ENCODE measurements around the gene MR1. TPM values are rescaled to one million over a fixed set of nuclear protein-coding genes. Genes with fewer than 3 reads are reported as not detected.

The MR1 gene
- total RNA-seq: 0.41 TPM

DNA sequence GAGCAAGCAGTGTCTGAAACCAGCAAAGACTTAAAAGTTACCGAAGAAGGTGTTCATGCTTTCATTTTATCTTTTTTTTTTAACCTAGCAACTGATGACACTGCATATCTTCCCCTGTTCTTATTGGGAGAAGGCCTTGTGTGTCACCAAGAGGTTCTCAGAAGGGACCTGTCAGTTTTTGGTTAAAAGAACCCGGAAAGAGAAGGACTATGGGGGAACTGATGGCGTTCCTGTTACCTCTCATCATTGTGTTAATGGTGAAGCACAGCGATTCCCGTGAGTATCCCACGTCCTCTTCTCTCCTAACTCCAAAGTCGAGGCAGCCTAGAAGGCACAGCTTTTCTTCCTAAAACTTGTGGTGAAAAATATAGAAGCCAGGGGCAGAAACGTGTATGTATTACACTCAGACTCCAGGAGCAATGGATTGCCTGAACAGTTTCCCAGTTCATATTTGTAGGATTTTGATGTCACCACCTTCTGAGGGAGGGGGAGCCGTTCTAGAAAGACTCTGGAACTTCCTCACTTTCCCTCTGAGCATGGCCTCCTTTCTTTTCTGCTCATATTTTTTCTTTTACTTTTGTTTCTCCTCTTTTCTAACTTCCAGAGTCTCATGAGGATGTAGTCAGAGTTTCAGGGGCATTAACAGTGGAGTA, at the start of gene MR1:
MR1 (plus strand) TSS at position 185 of the 653 bp plus-strand sequence; CDS start at position 210, 25 bp downstream.
- DNase-seq (ENCODE audit: low spot score in 2 of 2) (peak; percentile 54 to 72), FAIRE-seq (no peak)

DNA sequence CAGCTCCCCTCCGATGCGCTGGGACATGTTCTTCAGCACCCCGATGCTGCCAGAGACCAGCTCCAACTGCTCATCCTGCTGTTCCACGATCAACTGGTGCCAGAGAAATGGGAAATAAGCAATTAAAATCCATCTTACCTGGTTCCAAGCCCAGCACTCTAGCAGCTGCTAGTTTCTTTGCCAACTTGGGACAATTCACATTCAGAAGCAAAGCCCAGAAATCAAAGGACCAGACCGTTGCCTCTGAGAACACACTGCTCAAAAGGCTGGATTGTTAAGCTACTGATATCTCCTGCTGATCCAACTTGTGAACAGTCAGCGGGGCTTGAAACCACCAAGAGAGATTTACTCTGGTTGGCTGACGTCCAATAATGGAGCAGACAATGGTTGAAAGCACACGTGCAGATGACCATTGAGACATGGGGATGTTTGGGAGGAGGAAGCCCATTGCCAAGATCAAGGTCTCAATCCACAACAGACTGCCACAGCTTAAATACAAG, 45.5 kb upstream of the MR1 start:
- DNase-seq (ENCODE audit: low spot score in 2 of 2): no peak
- FAIRE-seq: no peak

DNA sequence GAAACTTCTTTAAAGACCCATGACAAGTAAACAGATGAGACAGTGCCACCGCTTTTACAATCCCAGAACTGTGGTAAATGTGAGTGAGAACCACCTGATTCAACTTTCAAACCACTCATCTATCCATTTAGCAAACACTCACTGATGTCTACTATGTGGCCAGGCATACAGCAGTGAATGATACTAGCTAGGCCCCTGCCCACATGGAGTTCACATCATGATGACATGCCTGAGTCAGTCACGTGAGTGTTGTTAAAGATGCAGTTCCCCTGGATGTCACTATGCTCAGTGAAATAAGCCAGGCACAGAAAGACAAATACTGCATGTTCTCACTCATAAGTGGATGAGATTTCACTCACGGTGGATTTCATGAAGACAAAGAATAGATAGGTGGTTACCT, 39.5 kb upstream of the MR1 start:
- DNase-seq (ENCODE audit: low spot score in 2 of 2): no peak
- no peak for FAIRE-seq

DNA sequence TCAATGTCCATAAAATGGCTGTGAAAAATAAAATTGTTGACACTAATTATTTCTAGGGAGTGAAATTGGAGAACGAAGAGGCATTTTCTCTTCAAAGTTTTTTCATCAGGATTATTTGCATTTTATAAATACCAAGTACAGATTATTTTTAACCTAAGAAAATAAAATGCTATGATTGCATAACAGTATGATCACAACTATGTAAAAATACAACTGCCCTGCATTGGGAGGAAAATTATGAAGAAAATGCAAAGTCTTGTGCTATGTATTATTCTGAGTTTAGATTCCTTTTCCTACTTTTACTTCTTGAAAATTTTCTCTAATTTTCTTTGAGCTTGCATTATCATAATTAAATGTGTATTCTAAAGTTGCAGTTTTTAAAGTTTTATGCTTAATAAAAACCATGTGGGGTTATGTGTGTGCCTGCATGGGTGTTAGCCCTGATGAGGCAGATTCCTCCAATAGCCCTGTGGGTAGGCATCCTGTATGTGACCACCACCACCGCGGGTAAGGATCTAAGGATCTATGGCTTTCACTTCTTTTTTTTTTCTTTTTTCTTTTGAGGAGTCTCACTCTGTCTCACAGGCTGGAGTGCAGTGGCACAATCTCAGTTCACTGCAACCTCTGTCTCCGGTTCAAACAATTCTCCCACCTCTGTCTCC, 35.8 kb upstream of the MR1 start:
- no peak for FAIRE-seq
- no peak for DNase-seq (ENCODE audit: low spot score in 2 of 2)

DNA sequence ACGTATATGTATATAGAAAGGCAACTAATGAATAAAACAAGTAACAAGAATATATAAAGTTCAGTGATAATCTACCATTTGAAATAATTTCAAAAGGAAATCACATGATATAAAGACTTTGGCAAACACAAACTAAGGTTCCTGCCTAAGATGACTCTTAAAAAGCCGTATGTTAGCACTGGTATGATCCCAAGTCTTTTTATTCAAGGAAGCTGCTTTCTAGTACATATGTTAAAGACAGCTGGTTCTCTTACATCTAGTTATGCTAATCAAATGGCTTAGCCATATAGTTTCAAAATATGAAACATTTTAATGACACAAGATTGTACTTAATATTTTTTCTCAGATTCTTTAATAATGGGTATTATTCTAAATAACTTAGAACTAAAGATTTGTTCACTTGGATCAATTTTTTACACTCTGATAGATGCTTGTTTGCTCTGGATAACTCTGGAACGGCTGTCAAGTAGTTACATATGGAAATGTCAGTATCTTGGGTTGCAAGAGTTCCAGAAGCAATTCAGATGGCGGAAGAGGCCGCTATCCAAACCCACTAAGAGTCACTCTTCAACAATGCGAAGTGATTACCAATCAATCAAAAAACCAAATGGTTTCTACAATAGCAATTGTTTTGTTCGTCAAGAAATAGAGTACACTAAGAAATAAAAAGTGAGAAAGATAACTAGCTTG, 32.5 kb upstream of the MR1 start:
- FAIRE-seq (no peak), DNase-seq (ENCODE audit: low spot score in 2 of 2) (no peak)

DNA sequence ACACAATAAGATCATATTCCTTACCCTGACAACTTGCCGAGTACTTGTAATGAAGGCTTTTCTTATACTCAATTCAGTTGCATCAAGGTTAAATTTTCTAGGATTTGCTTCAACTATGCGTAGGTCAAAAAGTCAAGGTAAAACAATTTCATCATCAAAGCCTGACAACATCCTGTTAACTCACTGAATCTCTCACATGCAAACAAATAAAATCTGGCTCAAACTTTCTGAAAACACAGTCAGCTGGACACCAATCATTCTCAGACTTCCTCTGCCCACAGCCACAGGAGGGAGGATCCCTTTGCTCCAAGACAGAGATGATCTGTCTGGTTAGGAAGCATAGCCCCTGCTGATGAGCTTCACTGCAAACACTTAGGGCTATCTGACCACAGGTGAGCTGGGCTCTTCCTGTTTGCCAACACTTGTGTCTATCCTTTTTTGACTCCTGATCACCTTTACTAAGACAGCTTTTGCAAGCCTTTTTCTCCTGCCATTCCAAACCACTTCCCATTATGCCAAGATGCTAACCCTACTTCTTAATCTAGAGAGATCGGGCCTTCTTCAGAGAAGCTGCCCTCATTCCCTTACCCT, 31.1 kb upstream of the MR1 start:
- FAIRE-seq: no peak
- no peak for DNase-seq (ENCODE audit: low spot score in 2 of 2)

DNA sequence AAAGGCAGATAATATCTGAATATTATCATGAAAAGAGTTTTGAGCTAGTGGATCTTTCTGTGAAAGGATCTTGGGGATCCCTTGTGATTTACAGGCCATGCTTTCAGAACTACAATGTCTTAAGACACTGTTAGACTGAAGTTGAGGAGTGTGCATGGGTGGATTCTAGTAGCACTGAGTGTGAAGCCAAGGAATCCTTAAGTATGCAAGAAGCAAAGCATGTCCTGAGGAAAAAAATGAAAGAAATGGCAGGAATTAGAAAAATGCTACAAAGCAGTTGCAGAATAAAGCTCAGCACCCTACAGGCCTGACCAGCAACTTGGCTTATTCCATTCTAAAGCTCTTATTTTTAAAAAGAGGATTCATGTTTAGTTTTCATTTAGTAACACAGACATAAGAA, 23.0 kb upstream of the MR1 start:
- DNase-seq (ENCODE audit: low spot score in 2 of 2): no peak
- FAIRE-seq: no peak

DNA sequence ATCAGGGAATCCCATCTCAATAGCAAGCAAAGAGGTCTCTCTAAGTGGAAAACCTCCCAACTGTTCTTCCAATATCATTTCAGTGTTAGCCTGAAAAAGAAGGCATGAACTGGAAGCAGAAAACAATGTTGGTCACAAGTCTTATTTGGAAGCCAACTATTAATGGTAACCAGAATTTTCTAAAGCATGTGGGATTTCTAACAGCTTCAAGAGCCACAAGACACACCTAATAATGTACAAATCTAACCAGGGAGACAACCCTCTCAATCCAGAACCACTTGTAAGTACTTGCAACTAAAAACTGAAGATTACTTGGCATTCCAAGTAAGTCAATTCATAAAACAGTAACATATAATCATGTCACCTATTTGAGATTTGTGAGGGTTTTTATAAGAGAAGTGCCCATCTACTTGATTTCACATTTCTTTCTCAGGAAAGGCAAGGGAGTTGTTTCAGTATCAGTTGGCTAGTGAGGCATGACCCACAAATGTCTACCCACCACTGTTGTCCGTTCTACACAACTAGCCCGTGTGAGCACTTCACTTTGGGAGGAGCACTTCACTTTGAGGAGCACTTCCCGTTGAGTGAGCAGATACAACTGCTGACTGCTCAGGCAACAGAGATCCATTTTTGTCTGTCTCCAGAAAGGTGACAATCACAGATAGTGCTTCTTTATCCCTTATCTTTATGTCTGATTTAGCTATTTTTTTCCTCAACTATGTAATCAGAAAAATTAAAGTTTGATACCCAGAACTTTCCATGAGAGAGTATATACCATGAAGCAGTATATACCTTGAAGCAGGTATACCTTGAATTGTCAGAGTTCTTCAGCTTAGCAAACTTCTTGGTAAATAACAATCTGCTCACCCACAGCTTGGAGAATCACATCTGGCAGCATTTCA, 22.2 kb upstream of the MR1 start:
- DNase-seq (ENCODE audit: low spot score in 2 of 2) (no peak), FAIRE-seq (no peak)

DNA sequence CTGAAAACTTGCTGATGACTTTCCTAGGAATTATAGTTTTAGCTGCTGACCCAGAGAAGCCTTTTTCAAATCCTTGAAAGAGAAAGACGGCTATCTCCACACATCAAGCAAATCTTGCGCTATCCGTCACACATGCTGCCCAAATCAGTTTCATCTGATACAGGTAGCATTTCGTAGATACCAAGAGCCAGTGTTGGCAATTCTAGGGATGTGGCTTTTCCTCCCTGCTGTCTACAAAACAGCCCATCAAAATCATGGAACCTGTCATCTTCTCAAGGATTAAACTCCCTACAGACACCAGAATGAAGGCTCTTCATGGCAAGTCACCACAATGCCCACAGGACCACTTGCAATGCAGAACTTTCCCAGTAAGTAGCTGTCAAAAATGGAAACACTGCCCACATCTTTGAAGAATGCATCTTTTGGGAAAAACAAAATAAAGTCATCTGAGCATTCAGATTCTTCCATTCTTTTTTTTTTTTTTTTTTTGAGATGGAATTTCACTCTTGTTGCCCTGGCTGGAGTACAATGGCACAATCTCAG, 21.5 kb upstream of the MR1 start:
- DNase-seq (ENCODE audit: low spot score in 2 of 2) (no peak), FAIRE-seq (no peak)

DNA sequence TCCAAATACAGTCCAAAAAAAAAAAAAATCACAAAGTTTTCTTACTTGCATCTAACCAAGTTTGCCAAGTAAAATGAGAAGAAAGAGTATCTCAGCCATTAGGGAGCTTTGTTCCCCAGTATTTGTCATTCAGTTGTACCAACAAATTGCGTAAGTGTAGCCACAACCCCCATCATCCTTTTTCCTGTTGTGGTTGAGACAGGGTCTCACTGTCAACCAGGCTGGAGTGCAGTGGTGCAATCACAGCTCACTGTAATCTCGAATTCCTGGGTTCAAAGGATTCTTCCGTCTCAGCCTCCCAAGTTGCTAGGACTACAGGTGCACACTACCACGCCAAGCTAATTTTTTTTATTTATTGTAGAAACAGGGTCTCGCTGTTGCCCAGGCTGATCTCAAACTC, 20.6 kb upstream of the MR1 start:
- DNase-seq (ENCODE audit: low spot score in 2 of 2) (no peak), FAIRE-seq (no peak)

DNA sequence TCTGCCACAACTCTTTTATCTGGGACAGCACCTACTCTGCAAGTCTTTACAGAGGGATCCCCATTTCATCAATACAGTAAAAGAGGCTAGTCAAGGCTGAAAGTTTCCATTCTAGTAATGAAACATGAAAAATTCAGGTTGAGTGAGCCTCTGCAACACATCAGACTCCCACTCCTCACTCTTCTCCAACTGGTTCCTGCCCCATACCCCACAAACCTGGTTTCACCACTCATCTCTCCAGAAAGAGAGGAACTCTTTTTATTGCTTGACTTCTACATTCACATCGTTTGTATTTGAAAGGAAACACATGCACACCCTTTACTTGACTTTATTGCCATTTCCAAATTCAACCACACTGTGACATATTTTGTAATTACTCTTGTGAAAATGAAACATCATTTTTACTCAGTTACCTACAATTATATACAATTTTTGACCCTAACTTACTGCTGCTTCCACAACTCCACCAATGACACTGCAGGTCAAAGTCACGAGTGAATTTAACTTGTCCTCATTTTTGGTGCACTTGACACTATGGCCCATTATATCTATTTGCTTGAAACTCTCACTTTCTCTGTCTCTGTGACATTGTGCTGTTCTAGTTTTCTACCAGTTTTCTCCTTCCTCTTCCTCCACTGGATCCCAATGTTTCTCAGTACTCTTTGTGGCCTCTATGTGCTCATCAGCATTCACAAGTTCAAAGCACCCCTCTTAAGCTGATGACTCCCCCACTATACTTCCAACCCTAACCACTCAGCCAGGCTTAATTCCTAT, 19.1 kb upstream of the MR1 start:
- no peak for DNase-seq (ENCODE audit: low spot score in 2 of 2)
- no peak for FAIRE-seq

DNA sequence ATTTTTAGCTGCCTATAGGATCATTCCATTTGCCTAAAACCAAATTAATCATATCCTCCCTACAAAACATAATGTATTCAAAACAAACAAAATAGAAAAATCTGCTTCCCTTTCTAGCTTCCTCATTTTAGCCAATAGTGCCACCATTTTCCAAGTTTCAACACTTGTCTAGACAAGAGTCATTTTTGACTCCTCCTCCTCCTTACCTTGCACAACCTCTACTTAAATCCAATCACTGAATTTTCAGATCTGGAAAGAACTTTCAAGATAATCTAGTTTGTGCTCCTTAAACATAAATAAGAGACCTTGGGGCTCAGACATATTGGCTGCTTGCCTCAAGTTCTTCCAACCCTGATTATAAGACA, 18.6 kb upstream of the MR1 start:
- FAIRE-seq (no peak), DNase-seq (ENCODE audit: low spot score in 2 of 2) (no peak)

DNA sequence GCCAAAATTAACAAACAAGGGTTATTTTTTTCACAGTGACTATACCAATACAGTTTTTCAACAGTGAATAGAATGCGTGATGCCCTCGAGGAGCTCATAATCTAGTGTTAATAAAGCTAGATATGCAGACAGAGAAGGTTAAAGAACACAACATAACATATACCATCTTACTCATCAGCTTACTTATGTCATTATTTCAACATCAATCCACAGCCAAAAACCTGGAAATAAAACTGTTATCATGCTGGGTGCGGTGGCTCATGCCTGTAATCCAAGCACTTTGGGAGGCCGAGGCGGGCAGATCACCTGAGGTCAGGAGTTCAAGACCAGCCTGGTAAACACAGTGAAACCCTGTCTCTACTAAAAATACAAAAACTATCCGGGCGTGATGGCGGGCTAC, 17.2 kb upstream of the MR1 start:
- FAIRE-seq: no peak
- no peak for DNase-seq (ENCODE audit: low spot score in 2 of 2)

DNA sequence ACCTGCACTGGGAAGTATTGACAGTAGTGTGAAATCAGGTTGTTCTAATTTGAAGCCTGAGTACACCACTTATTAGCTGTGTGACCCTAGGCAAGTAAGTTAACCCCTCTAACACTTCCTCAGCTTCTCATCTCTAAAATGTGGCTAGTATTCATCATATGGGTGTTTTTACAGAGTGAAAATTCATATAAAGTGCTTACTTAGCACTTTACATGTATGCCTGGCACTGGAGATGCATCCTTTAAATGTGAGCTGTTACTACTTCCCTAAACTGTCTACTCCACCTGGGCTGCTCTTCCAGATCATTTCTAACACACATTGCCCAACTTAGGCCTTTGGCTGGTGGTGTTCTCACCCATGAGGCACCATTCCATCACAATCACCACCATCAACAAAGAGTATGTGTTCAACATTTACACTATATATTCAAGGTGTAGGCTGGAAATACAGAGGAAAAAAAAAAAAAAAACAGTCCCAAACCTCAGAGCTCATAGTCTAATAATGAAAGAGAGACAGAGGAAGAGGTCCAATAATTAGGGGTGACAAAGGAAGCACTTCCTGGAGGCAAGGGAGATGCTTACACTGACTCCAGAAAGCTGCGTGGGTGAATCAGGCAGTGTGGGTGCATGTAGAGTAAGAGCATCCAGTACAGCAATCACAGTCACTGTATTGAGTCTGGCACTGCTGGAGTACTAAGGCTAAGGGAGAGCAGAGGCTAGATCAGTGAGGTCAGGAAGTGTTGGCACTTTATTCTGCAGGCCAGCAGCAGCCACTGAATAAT, 14.7 kb upstream of the MR1 start:
- FAIRE-seq (no peak), DNase-seq (ENCODE audit: low spot score in 2 of 2) (no peak)

DNA sequence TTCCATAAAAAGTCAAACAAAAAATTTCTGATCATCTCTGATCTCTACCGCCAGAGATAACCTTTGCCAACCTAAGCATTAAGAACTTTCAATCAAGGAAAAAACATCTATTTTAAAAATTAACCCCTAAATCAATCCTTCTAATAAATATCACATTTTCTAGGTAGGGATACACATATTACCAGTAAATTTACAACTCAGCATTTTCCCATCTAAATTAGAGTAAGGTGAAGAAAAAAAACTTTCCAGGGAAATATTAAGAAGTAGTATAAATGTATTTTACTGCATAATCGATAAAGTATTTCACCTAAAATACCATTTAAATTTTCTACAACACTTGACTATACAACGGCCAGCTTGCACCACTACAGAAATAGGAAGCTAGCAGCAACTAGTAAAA, 12.6 kb upstream of the MR1 start:
- DNase-seq (ENCODE audit: low spot score in 2 of 2): no peak
- FAIRE-seq: no peak

DNA sequence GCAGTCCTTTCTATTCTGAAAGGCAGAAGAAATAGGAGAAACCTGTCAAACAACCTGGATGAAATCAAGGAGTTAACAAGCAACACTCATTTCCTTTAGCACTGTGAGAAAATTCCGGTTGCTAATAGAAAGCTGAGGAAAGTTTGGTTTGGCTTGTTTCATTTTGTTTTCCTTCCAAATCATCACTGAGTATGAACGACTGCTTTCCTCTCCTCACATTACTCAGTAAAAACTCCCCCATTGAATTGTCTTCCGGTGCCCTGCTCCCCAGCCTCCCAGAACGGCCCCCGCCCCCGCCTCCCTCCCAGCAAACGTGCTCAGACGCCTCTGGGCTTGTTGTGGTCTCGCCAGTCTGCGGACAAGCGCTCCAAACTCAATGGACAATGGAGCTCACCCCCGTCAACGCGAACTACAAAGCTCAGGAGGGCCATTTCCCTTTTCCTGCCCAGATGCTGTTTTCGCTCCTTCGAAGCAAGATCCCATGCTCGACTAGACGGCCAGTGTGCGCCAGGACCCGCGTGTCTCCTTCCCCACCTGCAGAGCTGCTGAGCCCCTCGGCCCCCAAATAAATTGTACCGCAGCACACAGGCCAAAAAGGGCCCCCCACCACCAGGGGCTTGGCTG, 11.9 kb upstream of the MR1 start:
- FAIRE-seq (no peak), DNase-seq (ENCODE audit: low spot score in 2 of 2) (peak; percentile 61 to 63)

DNA sequence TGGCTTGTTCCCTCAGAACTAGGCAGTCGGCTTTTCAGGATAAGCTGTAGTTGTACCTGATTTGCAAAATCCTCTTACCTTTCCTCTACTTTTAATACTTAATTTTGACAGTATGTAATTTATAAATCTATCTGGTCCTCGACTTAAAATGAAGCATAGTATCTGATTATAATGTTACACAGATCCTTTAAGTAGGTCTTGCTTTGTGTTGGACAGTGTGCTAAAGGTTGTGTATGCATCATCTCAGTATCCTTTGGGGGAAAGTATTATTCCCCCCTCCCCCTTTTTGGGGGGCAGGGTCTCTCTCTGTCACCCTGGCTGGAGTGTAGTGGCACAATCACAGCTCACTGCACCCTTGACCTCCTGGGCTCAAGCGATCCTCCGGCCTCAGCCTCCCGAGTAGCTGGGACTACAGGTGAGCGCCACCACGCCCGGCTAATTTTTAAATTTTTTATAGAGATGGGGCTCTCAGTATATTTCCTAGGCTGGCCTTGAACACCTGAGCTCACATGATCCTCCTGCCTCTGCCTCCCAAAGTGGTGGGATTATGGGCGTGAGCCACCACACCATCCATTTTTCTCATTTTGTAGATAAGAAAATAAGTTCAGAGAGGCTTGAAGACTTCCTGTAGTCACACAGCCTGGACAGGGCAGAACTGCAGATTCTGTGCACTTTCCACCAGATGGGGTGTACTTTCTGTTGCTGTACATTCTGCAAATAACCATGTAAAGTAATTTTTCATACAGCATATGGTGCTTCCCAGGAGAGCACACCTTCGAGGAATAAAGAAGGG, 10.3 kb upstream of the MR1 start:
- FAIRE-seq: no peak
- no peak for DNase-seq (ENCODE audit: low spot score in 2 of 2)
